ENCODE measurements around the gene SYK.
"Not testable (repeated sequence)": the region's sequence is repeated elsewhere in the genome, so short reads cannot be mapped to it uniquely, and the experiment has no call there.

Gene SYK

GRCh38 chr9:90884178-90884577 lies 82.6 kb downstream of the SYK start:
- no peak for TF ChIP-seq CTCF (IDR thresholded peaks at IDR 0.05; ENCODE audit: control insufficient read depth, insufficient read depth, low read depth, low read length, missing control alignments)
- H3K4me3 ChIP-seq (ENCODE audit: control insufficient read depth, low read depth, low read length): no peak overlapping the region
- DNase-seq (ENCODE audit: low read depth): no peak

- DNase-seq (ENCODE audit: low read depth); H3K4me3 ChIP-seq (ENCODE audit: control insufficient read depth, low read depth, low read length): not testable (repeated sequence)
Observed at GRCh38 chr9:90886868-90887267, 85.2 kb downstream of the SYK start.

- TF ChIP-seq CTCF (IDR thresholded peaks at IDR 0.05; ENCODE audit: control insufficient read depth, insufficient read depth, low read depth, low read length, missing control alignments): no peak
- H3K4me3 ChIP-seq (ENCODE audit: control insufficient read depth, low read depth, low read length): no peak overlapping the region
- DNase-seq (ENCODE audit: low read depth): no peak
Observed at GRCh38 chr9:90888941-90889340, 87.3 kb downstream of the SYK start.

- TF ChIP-seq CTCF (IDR thresholded peaks at IDR 0.05; ENCODE audit: control insufficient read depth, insufficient read depth, low read depth, low read length, missing control alignments): no peak
- DNase-seq (ENCODE audit: low read depth): no peak
- H3K4me3 ChIP-seq (ENCODE audit: control insufficient read depth, low read depth, low read length): no peak overlapping the region
Observed at GRCh38 chr9:90890146-90890810, 88.7 kb downstream of the SYK start.

GRCh38 chr9:90891308-90892040 lies 89.9 kb downstream of the SYK start:
- no peak for TF ChIP-seq CTCF (IDR thresholded peaks at IDR 0.05; ENCODE audit: control insufficient read depth, insufficient read depth, low read depth, low read length, missing control alignments)
- no peak for DNase-seq (ENCODE audit: low read depth)
- no peak overlapping the region for H3K4me3 ChIP-seq (ENCODE audit: control insufficient read depth, low read depth, low read length)

GRCh38 chr9:90892918-90893317 lies 91.3 kb downstream of the SYK start:
- TF ChIP-seq CTCF (IDR thresholded peaks at IDR 0.05; ENCODE audit: control insufficient read depth, insufficient read depth, low read depth, low read length, missing control alignments): no peak
- no peak overlapping the region for H3K4me3 ChIP-seq (ENCODE audit: control insufficient read depth, low read depth, low read length)
- DNase-seq (ENCODE audit: low read depth): no peak

- TF ChIP-seq CTCF (IDR thresholded peaks at IDR 0.05; ENCODE audit: control insufficient read depth, insufficient read depth, low read depth, low read length, missing control alignments): no peak
- no peak overlapping the region for H3K4me3 ChIP-seq (ENCODE audit: control insufficient read depth, low read depth, low read length)
- no peak for DNase-seq (ENCODE audit: low read depth)
Observed at GRCh38 chr9:90893706-90894105, 92.1 kb downstream of the SYK start.

Measured in AG09309 (cell line).